ENCODE measurements around the gene SF3B3.
"Not testable (repeated sequence)": the region's sequence is repeated elsewhere in the genome, so short reads cannot be mapped to it uniquely, and the experiment has no call there.

Gene SF3B3

GRCh38 chr16:70611785-70612303 lies 88.2 kb downstream of the SF3B3 start:
- FAIRE-seq (no peak), DNase-seq (ENCODE audit: insufficient read length) (no peak)
- TF ChIP-seq POLR2A (IDR thresholded peaks at IDR 0.05; ENCODE audit: low read depth, low read length) (no peak), POLR2AphosphoS5 (IDR thresholded peaks at IDR 0.05; ENCODE audit: low read depth, low read length) (no peak), TAF1 (IDR thresholded peaks at IDR 0.05; ENCODE audit: borderline replicate concordance, low read depth, low read length) (no peak)

- DNase-seq (ENCODE audit: insufficient read length): no peak
- TF ChIP-seq POLR2A (IDR thresholded peaks at IDR 0.05; ENCODE audit: low read depth, low read length) (no peak), POLR2AphosphoS5 (IDR thresholded peaks at IDR 0.05; ENCODE audit: low read depth, low read length) (no peak), TAF1 (IDR thresholded peaks at IDR 0.05; ENCODE audit: borderline replicate concordance, low read depth, low read length) (no peak)
- no peak for FAIRE-seq
These were observed 89.3 kb downstream of the SF3B3 start for GRCh38 chr16:70612931-70613330.

GRCh38 chr16:70614208-70614951 lies 90.8 kb downstream of the SF3B3 start:
- no peak for DNase-seq (ENCODE audit: insufficient read length)
- TF ChIP-seq TAF1 (IDR thresholded peaks at IDR 0.05; ENCODE audit: borderline replicate concordance, low read depth, low read length) (no peak), POLR2AphosphoS5 (IDR thresholded peaks at IDR 0.05; ENCODE audit: low read depth, low read length) (no peak), POLR2A (IDR thresholded peaks at IDR 0.05; ENCODE audit: low read depth, low read length) (no peak)
- no peak for FAIRE-seq

- no peak for TF ChIP-seq POLR2AphosphoS5 (IDR thresholded peaks at IDR 0.05; ENCODE audit: low read depth, low read length)
- no peak for DNase-seq (ENCODE audit: insufficient read length)
These were observed 92.3 kb downstream of the SF3B3 start for GRCh38 chr16:70615945-70616344.

GRCh38 chr16:70621864-70622263 lies 98.2 kb downstream of the SF3B3 start:
- DNase-seq (ENCODE audit: insufficient read length); FAIRE-seq: not testable (repeated sequence)

More at GRCh38 chr16:70615945-70616344, 92.3 kb downstream of the SF3B3 start:
- no peak for FAIRE-seq
